ENCODE results near the gene TUBGCP2. TPM values are rescaled to one million over a fixed set of nuclear protein-coding genes. Genes with fewer than 3 reads are reported as not detected.

TUBGCP2 gene, protein sequence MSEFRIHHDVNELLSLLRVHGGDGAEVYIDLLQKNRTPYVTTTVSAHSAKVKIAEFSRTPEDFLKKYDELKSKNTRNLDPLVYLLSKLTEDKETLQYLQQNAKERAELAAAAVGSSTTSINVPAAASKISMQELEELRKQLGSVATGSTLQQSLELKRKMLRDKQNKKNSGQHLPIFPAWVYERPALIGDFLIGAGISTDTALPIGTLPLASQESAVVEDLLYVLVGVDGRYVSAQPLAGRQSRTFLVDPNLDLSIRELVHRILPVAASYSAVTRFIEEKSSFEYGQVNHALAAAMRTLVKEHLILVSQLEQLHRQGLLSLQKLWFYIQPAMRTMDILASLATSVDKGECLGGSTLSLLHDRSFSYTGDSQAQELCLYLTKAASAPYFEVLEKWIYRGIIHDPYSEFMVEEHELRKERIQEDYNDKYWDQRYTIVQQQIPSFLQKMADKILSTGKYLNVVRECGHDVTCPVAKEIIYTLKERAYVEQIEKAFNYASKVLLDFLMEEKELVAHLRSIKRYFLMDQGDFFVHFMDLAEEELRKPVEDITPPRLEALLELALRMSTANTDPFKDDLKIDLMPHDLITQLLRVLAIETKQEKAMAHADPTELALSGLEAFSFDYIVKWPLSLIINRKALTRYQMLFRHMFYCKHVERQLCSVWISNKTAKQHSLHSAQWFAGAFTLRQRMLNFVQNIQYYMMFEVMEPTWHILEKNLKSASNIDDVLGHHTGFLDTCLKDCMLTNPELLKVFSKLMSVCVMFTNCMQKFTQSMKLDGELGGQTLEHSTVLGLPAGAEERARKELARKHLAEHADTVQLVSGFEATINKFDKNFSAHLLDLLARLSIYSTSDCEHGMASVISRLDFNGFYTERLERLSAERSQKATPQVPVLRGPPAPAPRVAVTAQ
- total RNA-seq, result 10 to 100 TPM; 48.1 to 63.4 (median 58.8) TPM
- long read RNA-seq, donor 1, full-length matches to known transcripts, result 53 of 80 reads
- long read RNA-seq, donor 1, partial matches to known transcripts, result 9 of 80 reads
- long read RNA-seq, donor 1, other reads (novel, unspliced or antisense), result 18 of 80 reads
- long read RNA-seq, donor 2, full-length matches to known transcripts, result 20 of 30 reads
- long read RNA-seq, donor 2, partial matches to known transcripts, result 7 of 30 reads
- long read RNA-seq, donor 2, other reads (novel, unspliced or antisense), result 3 of 30 reads

DNA sequence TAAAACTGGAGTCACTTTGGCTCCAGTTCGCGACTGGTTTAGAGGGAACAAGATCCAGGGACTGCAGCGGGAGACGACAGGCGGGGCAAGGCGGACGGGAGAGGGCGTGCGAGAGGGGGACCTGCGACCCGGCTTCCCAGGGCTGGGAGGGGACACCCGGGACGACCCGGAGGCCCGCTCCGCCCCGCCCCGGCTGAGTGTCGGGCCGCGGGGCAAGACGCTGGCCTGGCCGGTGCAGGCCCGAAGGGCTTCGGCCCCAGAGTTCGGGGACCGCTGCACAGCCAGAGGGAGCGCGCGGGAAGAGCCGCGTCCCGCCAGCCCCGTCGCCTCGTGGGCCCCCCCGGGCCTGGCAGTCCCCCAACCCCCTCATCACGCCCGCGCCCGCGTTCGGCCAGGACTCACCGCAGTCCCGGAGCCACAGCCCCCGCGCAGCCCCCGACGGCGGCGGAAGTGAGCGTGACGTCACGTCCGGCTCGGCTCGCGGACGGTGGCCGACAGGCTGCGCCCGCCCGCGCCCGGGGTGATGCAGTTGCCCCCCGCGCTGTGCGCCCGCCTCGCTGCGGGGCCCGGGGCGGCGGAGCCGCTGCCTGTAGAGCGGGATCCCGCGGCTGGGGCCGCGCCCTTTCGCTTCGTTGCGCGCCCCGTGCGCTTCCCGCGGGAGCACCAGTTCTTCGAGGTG lies at the start of gene TUBGCP2, which contains the start of gene ZNF511:
TSS of gene TUBGCP2 (minus strand) at position 452 of the 679 bp plus-strand sequence. CDS start 5,931 bp downstream, outside the sequence.
TSS of gene ZNF511 (plus strand) at position 494 of the 679 bp plus-strand sequence. CDS start at position 524, 30 bp downstream.
- Histone ChIP-seq H3K36me3 (ENCODE audit: low read depth) (no peaks in the 10 kb centered on the region), H3K4me3 (peak within 1 kb of the TSS; percentile 94), H3K9me3 (no peaks in the 10 kb centered on the region), H3K4me1 (ENCODE audit: low read depth) (peaks cover 21% of the 10 kb centered on the region)
- ATAC-seq, result peak; percentile 79
- TF ChIP-seq, protein P1, sequence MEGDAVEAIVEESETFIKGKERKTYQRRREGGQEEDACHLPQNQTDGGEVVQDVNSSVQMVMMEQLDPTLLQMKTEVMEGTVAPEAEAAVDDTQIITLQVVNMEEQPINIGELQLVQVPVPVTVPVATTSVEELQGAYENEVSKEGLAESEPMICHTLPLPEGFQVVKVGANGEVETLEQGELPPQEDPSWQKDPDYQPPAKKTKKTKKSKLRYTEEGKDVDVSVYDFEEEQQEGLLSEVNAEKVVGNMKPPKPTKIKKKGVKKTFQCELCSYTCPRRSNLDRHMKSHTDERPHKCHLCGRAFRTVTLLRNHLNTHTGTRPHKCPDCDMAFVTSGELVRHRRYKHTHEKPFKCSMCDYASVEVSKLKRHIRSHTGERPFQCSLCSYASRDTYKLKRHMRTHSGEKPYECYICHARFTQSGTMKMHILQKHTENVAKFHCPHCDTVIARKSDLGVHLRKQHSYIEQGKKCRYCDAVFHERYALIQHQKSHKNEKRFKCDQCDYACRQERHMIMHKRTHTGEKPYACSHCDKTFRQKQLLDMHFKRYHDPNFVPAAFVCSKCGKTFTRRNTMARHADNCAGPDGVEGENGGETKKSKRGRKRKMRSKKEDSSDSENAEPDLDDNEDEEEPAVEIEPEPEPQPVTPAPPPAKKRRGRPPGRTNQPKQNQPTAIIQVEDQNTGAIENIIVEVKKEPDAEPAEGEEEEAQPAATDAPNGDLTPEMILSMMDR (IDR thresholded peaks at IDR 0.05), result no peak
- DNase-seq, result peak; percentile 87 to 93 (median 92)
- intact Hi-C loops (cut with DNase I, micrococcal nuclease), result no loop called here

DNA sequence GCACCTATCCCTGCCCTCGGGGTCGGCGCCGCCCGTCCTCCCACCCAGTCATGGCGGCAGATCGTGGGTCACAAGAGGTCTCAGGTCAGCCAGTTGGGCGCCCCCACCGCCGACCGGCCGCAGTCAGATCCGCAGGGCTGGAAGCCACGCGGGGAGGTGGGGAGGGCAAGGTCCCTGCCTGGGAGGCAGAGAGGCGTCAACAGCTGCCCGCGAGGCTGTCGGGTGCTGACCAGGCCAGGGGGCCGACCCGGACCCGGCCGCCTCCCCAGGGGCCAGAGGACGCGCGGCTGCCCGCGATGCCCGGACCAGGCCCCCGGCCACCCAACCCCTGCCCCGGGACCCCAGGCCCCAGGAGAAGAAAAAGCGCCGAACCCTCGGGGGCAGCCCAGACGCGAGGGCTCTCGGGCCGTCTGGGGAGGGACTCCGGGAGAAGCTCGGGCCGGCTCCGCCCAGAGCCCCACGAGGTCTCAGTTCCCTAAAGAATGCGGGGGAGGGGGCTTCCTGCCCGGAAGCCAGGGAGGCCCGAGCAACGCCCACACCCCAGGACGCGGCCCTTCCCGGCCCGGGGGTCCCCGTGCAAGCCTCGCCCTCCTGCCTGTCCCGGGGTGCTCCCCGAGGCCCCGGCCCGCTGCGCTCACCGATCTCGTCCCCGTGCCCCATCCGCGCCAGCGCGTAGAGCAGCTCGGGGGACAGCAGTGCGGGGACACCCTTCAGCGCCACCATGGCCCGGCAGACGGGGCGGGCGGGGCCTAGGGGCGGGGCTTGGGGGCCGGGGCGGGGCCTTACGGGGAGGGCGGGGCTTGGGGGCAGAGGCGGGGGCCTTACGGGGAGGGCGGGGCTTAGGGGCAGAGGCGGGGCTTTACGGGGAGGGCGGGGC lies 48.9 kb upstream of the TUBGCP2 start, which contains the start of gene FUOM:
TSS of gene FUOM (minus strand) at position 735 of the 877 bp plus-strand sequence. CDS start at position 723, 12 bp downstream.
- intact Hi-C loops (cut with DNase I, micrococcal nuclease), result no loop called here
- Histone ChIP-seq H3K9me3 (no peaks in the 10 kb centered on the region), H3K4me1 (ENCODE audit: low read depth) (peaks cover 13% of the 10 kb centered on the region), H3K36me3 (ENCODE audit: low read depth) (no peaks in the 10 kb centered on the region), H3K4me3 (peak within 1 kb of the TSS; percentile 32)
- ATAC-seq, result peak; percentile 82
- TF ChIP-seq, protein P1 (IDR thresholded peaks at IDR 0.05), result no peak
- peak; percentile 57 to 84 (median 78) for DNase-seq

GRCh38 chr10:133356549-133357284 lies 48.0 kb upstream of the TUBGCP2 start:
- Histone ChIP-seq H3K4me3 (no peak overlapping the region), H3K36me3 (ENCODE audit: low read depth) (no peaks in the 10 kb centered on the region), H3K9me3 (no peaks in the 10 kb centered on the region), H3K4me1 (ENCODE audit: low read depth) (peaks cover 13% of the 10 kb centered on the region)
- intact Hi-C loops (cut with DNase I, micrococcal nuclease), result no loop called here
- ATAC-seq (peak; percentile 1), DNase-seq (no peak)
- TF ChIP-seq, protein P1 (IDR thresholded peaks at IDR 0.05), result no peak

- H3K9me3 ChIP-seq, result no peaks in the 10 kb centered on the region
- H3K36me3 ChIP-seq (ENCODE audit: low read depth), result no peaks in the 10 kb centered on the region
- H3K4me3 ChIP-seq, result no peak overlapping the region
- no peak for DNase-seq
- ATAC-seq, result no peak
- peaks cover 13% of the 10 kb centered on the region for H3K4me1 ChIP-seq (ENCODE audit: low read depth)
- intact Hi-C loops (cut with DNase I, micrococcal nuclease), result no loop called here
- TF ChIP-seq, protein P1 (IDR thresholded peaks at IDR 0.05), result no peak
Measured at GRCh38 chr10:133355991-133356390, 47.3 kb upstream of the TUBGCP2 start.

Data from mucosa of descending colon (tissue), 3 donors.